Endothelial cell of umbilical vein (primary cell): ENCODE results near the gene DCAF17. TPM values are rescaled to one million over a fixed set of nuclear protein-coding genes. Genes with fewer than 3 reads are reported as not detected.
"Not testable (repeated sequence)": the region's sequence is repeated elsewhere in the genome, so short reads cannot be mapped to it uniquely, and the experiment has no call there.

ENCODE experiments used
- BruUV-seq: library from RNA; stranded (reverse); fragments of 400-500 nt; replicated peaks from 2 replicates; lab custom pipeline; 2021; lab: Mats Ljungman, UMichigan
- CTCF ChIA-PET: fragments of 300-600, 350-600 bp; sonication (Branson Sonifier 250); formaldehyde crosslinking; loops from one replicate; lab custom pipeline; 2021; ENCODE audit warnings: antibody characterized with exemption, inconsistent platforms; lab: Charles Lee
- POLR2A ChIA-PET: fragments of 300-600, 350-600 bp; sonication (Branson Sonifier 250); formaldehyde crosslinking; loops from one replicate; lab custom pipeline; 2021; ENCODE audit warnings: antibody characterized with exemption, inconsistent platforms; lab: Charles Lee
- DNase-seq: peaks from one replicate; pipeline ENCODE4 v3.0.0-alpha.2; 2011; ENCODE audit warnings: low read depth, low spot score
- FAIRE-seq: peaks from 2 replicates; lab custom pipeline; 2011; peaks lifted over from hg19 to GRCh38; lab: Jason Lieb, UNC
- H2AFZ ChIP-seq: 2 replicates; pipeline ENCODE4 v1.6.0; 2012; ENCODE audit warnings: low read depth, low read length, control low read depth, inconsistent platforms
- H3K27ac ChIP-seq: 2 replicates; pipeline ENCODE4 v1.5.1; 2011; ENCODE audit warnings: low read depth, mild to moderate bottlenecking, control low read depth, low read length, moderate library complexity; ENCODE audit not compliant: insufficient read depth
- H3K27me3 ChIP-seq, 2 experiments: 2 replicates each; pipeline versions ENCODE4 v1.6.0 to v1.6.1; 2011; ENCODE audit warnings: low read length in 2 of 2, mixed read lengths in 1 of 2; ENCODE audit not compliant: control insufficient read depth in 2 of 2, insufficient read depth in 2 of 2
- H3K36me3 ChIP-seq, 2 experiments: 2 replicates in 1 of 2; 3 replicates in 1 of 2; pipeline ENCODE4 v1.5.1; 2011; ENCODE audit warnings: low read length in 2 of 2, mild to moderate bottlenecking in 1 of 2, moderate library complexity in 1 of 2; ENCODE audit not compliant: control insufficient read depth in 2 of 2, insufficient read depth in 2 of 2; ENCODE audit errors: extremely low read depth in 1 of 2
- H3K4me1 ChIP-seq: 3 replicates; pipeline ENCODE4 v1.5.1; 2011; ENCODE audit warnings: mild to moderate bottlenecking, low read length; ENCODE audit not compliant: control insufficient read depth, insufficient read depth; ENCODE audit errors: extremely low read depth
- H3K4me2 ChIP-seq: 2 replicates; pipeline ENCODE4 v1.6.1; 2011; ENCODE audit warnings: low read length, control low read depth, mixed read lengths; ENCODE audit not compliant: insufficient read depth
- H3K4me3 ChIP-seq, 3 experiments: fragments of 200-600 bp in 1 of 3; sonication (generic), shearing (Covaris generic) in 1 of 3; replicated peaks in 1 of 3; 2 replicates each; pipeline ENCODE4 v1.5.1; 2011 to 2016; ENCODE audit warnings: control low read depth in 3 of 3, low read length in 3 of 3, mild to moderate bottlenecking in 2 of 3, inconsistent platforms in 1 of 3, low read depth in 1 of 3, moderate library complexity in 1 of 3; ENCODE audit not compliant: insufficient read depth in 1 of 3
- H3K79me2 ChIP-seq: 2 replicates; pipeline ENCODE4 v1.6.0; 2012; ENCODE audit warnings: low read length, inconsistent platforms; ENCODE audit not compliant: control insufficient read depth, insufficient read depth
- H3K9ac ChIP-seq: replicated peaks from 2 replicates; pipeline ENCODE3; 2011; ENCODE audit warnings: low read length, control low read depth; ENCODE audit not compliant: insufficient read depth; ENCODE audit errors: extremely low read depth
- H3K9me1 ChIP-seq: replicated peaks from 3 replicates; pipeline ENCODE4 v1.6.0; 2011; ENCODE audit warnings: mild to moderate bottlenecking, low read length; ENCODE audit not compliant: control insufficient read depth, insufficient read depth; ENCODE audit errors: extremely low read depth
- H3K9me3 ChIP-seq: replicated peaks from 2 replicates; pipeline ENCODE4 v1.5.1; 2012; ENCODE audit warnings: low read length, inconsistent platforms; ENCODE audit not compliant: control insufficient read depth, insufficient read depth
- H4K20me1 ChIP-seq: replicated peaks from 2 replicates; pipeline ENCODE3; 2011; ENCODE audit warnings: mild to moderate bottlenecking, low read length; ENCODE audit not compliant: control insufficient read depth, insufficient read depth; ENCODE audit errors: extremely low read depth
- EZH2 ChIP-seq: IDR thresholded peaks from 2 replicates; pipeline ENCODE4 v1.6.1; 2012; ENCODE audit warnings: borderline replicate concordance, low read depth, mild to moderate bottlenecking, moderate library complexity, low read length, inconsistent platforms; ENCODE audit not compliant: severe bottlenecking
- FOS ChIP-seq: IDR thresholded peaks from 2 replicates; pipeline ENCODE4 v1.6.1; 2011; ENCODE audit warnings: mild to moderate bottlenecking, low read length, moderate library complexity, borderline replicate concordance; ENCODE audit not compliant: insufficient read depth
- JUN ChIP-seq: IDR thresholded peaks from 2 replicates; pipeline ENCODE4 v1.6.1; 2011; ENCODE audit warnings: borderline replicate concordance, low read depth; ENCODE audit not compliant: insufficient read length, insufficient read depth
- MYC ChIP-seq: IDR thresholded peaks from one replicate; pipeline ENCODE4 v1.6.1; 2011; ENCODE audit warnings: mild to moderate bottlenecking, low read depth, low read length
- POLR2A ChIP-seq: IDR thresholded peaks from 2 replicates; pipeline ENCODE4 v1.6.1; 2012; ENCODE audit warnings: low read depth, mild to moderate bottlenecking, control low read depth, low read length
- dilution Hi-C: fragments of 300-500 bp; cut with MboI; formaldehyde crosslinking; loops from one replicate; pipeline ENCODE4 v1.15.0; 2019; ENCODE audit warnings: low sequenced_read_pairs; ENCODE audit not compliant: extremely low pct_ligation_motif_present
- intact Hi-C: fragments of 100-400 bp; cut with micrococcal nuclease; formaldehyde crosslinking; loops from one replicate; pipeline ENCODE4 v1.10.0; 2022
- polyA plus RNA-seq, 4 experiments: library from polyadenylated mRNA; depleted of rRNA in 3 of 4; stranded (reverse) in 3 of 4; unstranded in 1 of 4; fragments of >200 nt; gene quantifications; 2 replicates each; pipeline versions ENCODE4 v1.2.1 to v1.2.3, GENCODE V29; 2011 to 2012; ENCODE audit warnings: missing spikeins in 1 of 4
- total RNA-seq: library from RNA; stranded (reverse); gene quantifications from 2 replicates; pipeline ENCODE4 v1.2.3, GENCODE V29; 2021

The DCAF17 gene
- total and polyA plus RNA-seq, 2 donors (not counting 3 experiments of a cell fraction or from before 2014, with no cell fraction given), result 4.6 to 14.9 TPM

- H3K9me1 ChIP-seq, result no peaks in the 10 kb centered on the region
- FAIRE-seq (no peak), DNase-seq (peak; percentile 50)
- peaks cover 29% of the 10 kb centered on the region for H3K4me1 ChIP-seq
- dilution Hi-C loops (no loop called here), intact Hi-C loops (no loop called here)
- POLR2A ChIA-PET, result no interaction called here
- no peaks in the 10 kb centered on the region for H3K9me3 ChIP-seq
- no peaks in the 10 kb centered on the region for H3K36me3 ChIP-seq
- H3K27me3 ChIP-seq, result no peaks in the 10 kb centered on the region
- H3K4me2 ChIP-seq, result peak overlapping the region; percentile 49
- BruUV-seq, result TSS peak; percentile 81
- H2AFZ ChIP-seq, result peak overlapping the region; percentile 39
- peak overlapping the region; percentile 0 for H3K9ac ChIP-seq
- CTCF ChIA-PET, result no interaction called here
- H3K4me3 ChIP-seq, result no peak overlapping the region
- TF ChIP-seq JUN (peak; percentile 36), POLR2A (no peak), FOS (peak; percentile 23)
- peaks cover 4% of the 10 kb centered on the region for H3K79me2 ChIP-seq
- peak overlapping the region; percentile 64 for H3K27ac ChIP-seq
- H4K20me1 ChIP-seq, result no peaks in the 10 kb centered on the region
These were observed 22.1 kb upstream of the DCAF17 start for GRCh38 chr2:171411791-171412483.

GRCh38 chr2:171412571-171413175 is 21.4 kb upstream of the DCAF17 start:
- no peak for DNase-seq
- POLR2A ChIA-PET, result no interaction called here
- Histone ChIP-seq H3K9ac (no peak overlapping the region), H3K9me1 (no peaks in the 10 kb centered on the region), H3K27me3 (no peaks in the 10 kb centered on the region), H3K36me3 (no peaks in the 10 kb centered on the region), H3K27ac (peak overlapping the region; percentile 64), H4K20me1 (no peaks in the 10 kb centered on the region), H3K4me3 (no peak overlapping the region), H2AFZ (no peak overlapping the region), H3K4me1 (peaks cover 29% of the 10 kb centered on the region), H3K79me2 (peaks cover 4% of the 10 kb centered on the region), H3K9me3 (no peaks in the 10 kb centered on the region), H3K4me2 (no peak overlapping the region)
- intact Hi-C loops, result no loop called here
- BruUV-seq, result no TSS peak
- CTCF ChIA-PET, result interaction anchor here (2.1 kb wide), 1 partner anchor 254 kb away, joined by 7 read pairs; no protein-coding TSS in a partner anchor
- no peak for FAIRE-seq
- dilution Hi-C loops, result no loop called here
- no peak for TF ChIP-seq EZH2
- no peak for TF ChIP-seq MYC

DNA sequence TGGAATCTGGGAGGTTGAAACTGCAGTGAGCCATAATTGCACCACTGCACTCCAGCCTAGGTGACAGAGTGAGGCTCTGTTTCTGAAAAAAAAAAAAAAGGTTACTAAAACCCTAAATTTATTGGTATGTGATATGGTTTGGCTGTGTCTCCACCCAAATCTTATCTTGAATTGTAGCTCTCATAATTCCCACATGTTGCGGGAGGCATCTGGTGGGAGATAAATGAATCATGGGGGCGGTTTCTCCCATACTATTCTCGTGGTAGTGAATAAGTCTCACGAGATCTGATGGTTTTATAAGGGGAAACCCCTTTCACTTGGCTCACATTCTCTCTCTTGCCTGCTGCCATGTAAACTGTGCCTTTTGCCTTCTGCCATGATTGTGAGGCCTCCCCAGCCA is 19.4 kb upstream of the DCAF17 start:
- intact Hi-C loops, result not testable (repeated sequence)
- CTCF ChIA-PET, result interaction anchor here (1.1 to 2.1 kb wide), 2 partner anchors 9 to 256 kb away, joined by 3 to 7 read pairs; no protein-coding TSS in a partner anchor

More for the DNA sequence above, 19.4 kb upstream of the DCAF17 start:
- H2AFZ ChIP-seq, H3K79me2 ChIP-seq, H3K27ac ChIP-seq, dilution Hi-C loops, BruUV-seq, H3K4me3 ChIP-seq, H3K9me1 ChIP-seq, H3K27me3 ChIP-seq, H3K9ac ChIP-seq, H4K20me1 ChIP-seq, H3K36me3 ChIP-seq, FAIRE-seq, DNase-seq, H3K9me3 ChIP-seq, H3K4me2 ChIP-seq: not testable (repeated sequence)
- POLR2A ChIA-PET, result interaction anchor here (0.6 kb wide), 1 partner anchor 690 kb away, joined by 7 read pairs; no protein-coding TSS in a partner anchor
- peaks cover 29% of the 10 kb centered on the region for H3K4me1 ChIP-seq
